Astrocyte (in vitro differentiated cells and primary cell): Measurements from ENCODE around the gene C19orf25.

Source experiments
- EZH2 ChIP-seq: IDR thresholded peaks from 2 replicates; pipeline ENCODE4 v1.6.1; 2012; ENCODE audit warnings: mild to moderate bottlenecking, low read length, inconsistent platforms; ENCODE audit not compliant: insufficient read depth
- TF ChIP-seq, protein P1 (sequence below): IDR thresholded peaks from 2 replicates; pipeline ENCODE4 v1.5.1; 2011; ENCODE audit warnings: low read depth, mild to moderate bottlenecking, inconsistent platforms, low read length, moderate library complexity; ENCODE audit not compliant: insufficient read depth

DNA sequence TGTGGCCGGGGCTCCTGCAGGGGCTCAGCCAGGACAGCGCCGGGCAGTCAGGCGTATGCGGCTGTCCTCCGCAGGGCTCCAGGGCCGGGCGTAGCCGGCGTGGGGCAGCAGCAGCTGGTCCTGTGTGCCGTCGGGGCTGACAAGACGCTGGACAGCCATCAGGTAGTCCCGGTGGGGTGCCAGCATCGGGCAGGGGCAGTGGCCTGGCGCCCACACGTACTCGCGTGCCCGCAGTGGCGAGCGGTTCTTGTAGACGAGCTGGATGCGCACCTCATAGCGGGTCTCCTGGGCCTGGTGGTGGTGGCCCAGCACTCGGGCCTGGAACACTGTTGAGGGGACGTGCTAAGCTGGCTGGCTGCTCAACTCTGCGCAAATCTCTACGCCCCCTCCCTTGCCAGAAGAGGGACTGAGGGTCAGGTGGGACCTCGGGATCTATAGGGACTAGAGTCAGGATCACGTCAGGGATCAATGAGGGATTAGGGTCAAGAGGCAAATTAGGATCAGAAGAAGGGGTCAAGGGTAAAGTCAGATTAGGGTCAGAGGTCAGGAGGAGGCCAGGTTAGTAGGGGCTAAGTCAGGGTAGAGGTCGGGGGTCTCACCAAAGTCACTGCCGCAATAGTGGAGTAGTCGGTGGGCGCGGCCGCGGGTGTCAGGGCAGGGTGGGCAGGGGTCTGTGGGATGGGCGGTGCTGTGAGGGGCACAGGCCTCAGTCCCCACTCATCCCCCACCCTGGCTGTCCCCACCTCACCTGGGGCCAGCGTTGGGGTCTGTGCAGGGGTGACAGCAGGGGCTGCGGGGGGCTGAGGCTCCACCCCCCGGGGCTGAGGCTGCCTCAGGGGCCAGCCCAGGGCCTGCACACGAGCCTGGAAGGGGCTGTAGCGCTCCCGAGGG is 27.2 kb upstream of the C19orf25 start:
- TF ChIP-seq, protein P1, sequence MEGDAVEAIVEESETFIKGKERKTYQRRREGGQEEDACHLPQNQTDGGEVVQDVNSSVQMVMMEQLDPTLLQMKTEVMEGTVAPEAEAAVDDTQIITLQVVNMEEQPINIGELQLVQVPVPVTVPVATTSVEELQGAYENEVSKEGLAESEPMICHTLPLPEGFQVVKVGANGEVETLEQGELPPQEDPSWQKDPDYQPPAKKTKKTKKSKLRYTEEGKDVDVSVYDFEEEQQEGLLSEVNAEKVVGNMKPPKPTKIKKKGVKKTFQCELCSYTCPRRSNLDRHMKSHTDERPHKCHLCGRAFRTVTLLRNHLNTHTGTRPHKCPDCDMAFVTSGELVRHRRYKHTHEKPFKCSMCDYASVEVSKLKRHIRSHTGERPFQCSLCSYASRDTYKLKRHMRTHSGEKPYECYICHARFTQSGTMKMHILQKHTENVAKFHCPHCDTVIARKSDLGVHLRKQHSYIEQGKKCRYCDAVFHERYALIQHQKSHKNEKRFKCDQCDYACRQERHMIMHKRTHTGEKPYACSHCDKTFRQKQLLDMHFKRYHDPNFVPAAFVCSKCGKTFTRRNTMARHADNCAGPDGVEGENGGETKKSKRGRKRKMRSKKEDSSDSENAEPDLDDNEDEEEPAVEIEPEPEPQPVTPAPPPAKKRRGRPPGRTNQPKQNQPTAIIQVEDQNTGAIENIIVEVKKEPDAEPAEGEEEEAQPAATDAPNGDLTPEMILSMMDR: no peak
- no peak for TF ChIP-seq EZH2
